Subcutaneous adipose tissue (tissue), 4 donors: Measurements from ENCODE around the gene CHGA. TPM values are rescaled to one million over a fixed set of nuclear protein-coding genes. Genes with fewer than 3 reads are reported as not detected.

Experiments used
- total RNA-seq, 4 donors: library from RNA; depleted of rRNA; stranded (reverse); fragments of >200 nt; gene quantifications; one replicate each; pipeline ENCODE4 v1.1.0, GENCODE V29; 2016
- TF ChIP-seq, protein P1 (sequence below): fragments of 450-650 bp; IDR thresholded peaks from one replicate; pipeline ENCODE4 v1.5.1; 2016; ENCODE audit warnings: low read depth, mild to moderate bottlenecking, control low read depth, antibody characterized with exemption, moderate library complexity

CHGA gene
- total RNA-seq, 4 donors from 2014 or later, result 0.34 TPM; not detected in 3

GRCh38 chr14:92931681-92932447, 8.9 kb downstream of the CHGA start:
- TF ChIP-seq, protein P1, sequence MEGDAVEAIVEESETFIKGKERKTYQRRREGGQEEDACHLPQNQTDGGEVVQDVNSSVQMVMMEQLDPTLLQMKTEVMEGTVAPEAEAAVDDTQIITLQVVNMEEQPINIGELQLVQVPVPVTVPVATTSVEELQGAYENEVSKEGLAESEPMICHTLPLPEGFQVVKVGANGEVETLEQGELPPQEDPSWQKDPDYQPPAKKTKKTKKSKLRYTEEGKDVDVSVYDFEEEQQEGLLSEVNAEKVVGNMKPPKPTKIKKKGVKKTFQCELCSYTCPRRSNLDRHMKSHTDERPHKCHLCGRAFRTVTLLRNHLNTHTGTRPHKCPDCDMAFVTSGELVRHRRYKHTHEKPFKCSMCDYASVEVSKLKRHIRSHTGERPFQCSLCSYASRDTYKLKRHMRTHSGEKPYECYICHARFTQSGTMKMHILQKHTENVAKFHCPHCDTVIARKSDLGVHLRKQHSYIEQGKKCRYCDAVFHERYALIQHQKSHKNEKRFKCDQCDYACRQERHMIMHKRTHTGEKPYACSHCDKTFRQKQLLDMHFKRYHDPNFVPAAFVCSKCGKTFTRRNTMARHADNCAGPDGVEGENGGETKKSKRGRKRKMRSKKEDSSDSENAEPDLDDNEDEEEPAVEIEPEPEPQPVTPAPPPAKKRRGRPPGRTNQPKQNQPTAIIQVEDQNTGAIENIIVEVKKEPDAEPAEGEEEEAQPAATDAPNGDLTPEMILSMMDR, result no peak

DNA sequence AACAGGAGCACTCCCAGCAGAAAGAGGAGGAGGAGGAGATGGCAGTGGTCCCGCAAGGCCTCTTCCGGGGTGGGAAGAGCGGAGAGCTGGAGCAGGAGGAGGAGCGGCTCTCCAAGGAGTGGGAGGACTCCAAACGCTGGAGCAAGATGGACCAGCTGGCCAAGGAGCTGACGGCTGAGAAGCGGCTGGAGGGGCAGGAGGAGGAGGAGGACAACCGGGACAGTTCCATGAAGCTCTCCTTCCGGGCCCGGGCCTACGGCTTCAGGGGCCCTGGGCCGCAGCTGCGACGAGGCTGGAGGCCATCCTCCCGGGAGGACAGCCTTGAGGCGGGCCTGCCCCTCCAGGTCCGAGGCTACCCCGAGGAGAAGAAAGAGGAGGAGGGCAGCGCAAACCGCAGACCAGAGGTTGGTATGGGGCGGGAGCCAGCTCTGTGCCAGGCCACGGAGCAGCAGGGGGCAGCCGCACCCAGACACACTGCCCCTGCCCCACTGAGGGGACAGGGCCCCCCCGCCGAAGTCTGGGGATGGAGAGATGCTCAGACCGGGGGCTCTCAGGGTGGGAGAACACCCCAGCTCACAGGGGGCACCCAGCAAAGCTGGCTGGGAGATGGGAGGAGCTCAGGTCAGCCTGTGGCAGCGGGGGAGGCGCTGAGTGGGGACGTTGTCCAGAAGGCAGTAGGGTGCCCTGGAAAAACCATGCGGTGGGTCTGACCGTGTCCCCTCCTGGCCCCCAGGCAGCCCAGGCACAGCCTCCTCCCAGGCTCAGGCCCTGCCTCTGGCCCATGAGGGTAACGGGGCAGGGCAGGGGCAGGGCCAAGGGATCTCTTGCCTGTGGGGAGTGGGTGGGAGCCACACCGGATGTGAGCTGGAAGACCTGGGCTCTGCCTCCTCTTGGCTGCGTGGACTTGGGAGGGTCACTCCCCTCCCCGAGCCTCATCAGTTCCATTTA, 9.8 kb downstream of the CHGA start:
- TF ChIP-seq, protein P1, result no peak

- TF ChIP-seq, protein P1, result no peak
These were observed 10.5 kb downstream of the CHGA start for GRCh38 chr14:92933481-92933880.

GRCh38 chr14:92934196-92935085, 11.5 kb downstream of the CHGA start:
- TF ChIP-seq, protein P1, result no peak

- TF ChIP-seq, protein P1, result no peak
These were observed 12.5 kb downstream of the CHGA start for GRCh38 chr14:92935446-92935845.

- TF ChIP-seq, protein P1, result no peak
These were observed 13.1 kb downstream of the CHGA start for GRCh38 chr14:92936085-92936484.
